ENCODE data around the gene EIF4A3.

EIF4A3 gene

DNA sequence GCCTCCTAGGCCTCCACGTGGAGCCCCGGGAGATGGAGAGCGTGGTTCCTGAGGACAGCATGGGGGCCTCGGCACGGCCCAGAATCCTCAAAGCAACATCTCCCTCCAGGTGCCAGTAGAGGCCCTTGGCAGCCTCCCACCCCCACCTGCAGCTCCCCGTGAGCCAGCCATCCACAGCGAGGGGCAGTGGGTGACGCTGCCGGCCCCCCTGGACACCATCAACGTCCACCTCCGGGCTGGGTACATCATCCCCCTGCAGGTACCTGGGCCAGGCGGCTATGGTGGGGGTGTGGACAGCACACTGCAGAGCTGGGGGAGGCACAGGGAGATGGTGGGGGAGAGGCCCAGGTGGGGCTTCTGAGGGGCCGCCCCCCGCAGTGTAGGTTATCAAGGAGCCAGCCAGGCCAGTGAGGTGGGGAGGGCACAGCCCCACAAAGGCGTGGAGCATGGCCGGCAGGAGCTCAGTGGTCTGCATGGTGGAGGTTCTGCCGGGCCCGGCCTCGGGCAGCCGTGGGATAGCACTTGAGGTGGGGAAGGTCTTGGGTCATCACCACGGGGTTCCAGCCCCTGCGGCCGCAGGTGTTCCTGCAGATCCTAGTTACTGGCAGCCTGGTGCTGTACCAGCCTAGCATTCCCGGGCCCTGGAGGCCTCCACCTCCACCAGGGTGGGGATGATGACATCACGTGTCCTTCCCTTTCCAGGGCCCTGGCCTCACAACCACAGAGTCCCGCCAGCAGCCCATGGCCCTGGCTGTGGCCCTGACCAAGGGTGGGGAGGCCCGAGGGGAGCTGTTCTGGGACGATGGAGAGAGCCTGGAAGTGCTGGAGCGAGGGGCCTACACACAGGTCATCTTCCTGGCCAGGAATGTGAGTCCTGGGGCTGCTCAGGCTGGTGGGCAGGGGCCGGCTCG, 29.2 kb downstream of the EIF4A3 start:
- Histone ChIP-seq H3K36me3 (ENCODE audit: insufficient read depth, low read length) (0 out of 2 replicates have a peak, but pooled peaks cover 3% of the 10 kb centered on the region), H3K9me3 (ENCODE audit: control insufficient read depth, insufficient read depth, low read length) (no peaks in the 10 kb centered on the region), H3K9ac (ENCODE audit: low read depth, low read length) (no peak overlapping the region), H3K4me1 (ENCODE audit: insufficient read depth, low read length) (no peaks in the 10 kb centered on the region; the same call in 1 of the 2 replicates)

GRCh38 chr17:80116921-80117380, 30.0 kb downstream of the EIF4A3 start:
- Histone ChIP-seq H3K36me3 (ENCODE audit: insufficient read depth, low read length) (0 out of 2 replicates have a peak, but pooled peaks cover 3% of the 10 kb centered on the region), H3K9me3 (ENCODE audit: control insufficient read depth, insufficient read depth, low read length) (no peaks in the 10 kb centered on the region)

GRCh38 chr17:80116276-80116920, 30.5 kb downstream of the EIF4A3 start:
- Histone ChIP-seq H3K4me1 (ENCODE audit: insufficient read depth, low read length) (no peaks in the 10 kb centered on the region; the same call in 1 of the 2 replicates), H3K36me3 (ENCODE audit: insufficient read depth, low read length) (0 out of 2 replicates have a peak, but pooled peaks cover 3% of the 10 kb centered on the region)

More at GRCh38 chr17:80116921-80117380, 30.0 kb downstream of the EIF4A3 start:
- Histone ChIP-seq H3K4me1 (ENCODE audit: insufficient read depth, low read length) (no peaks in the 10 kb centered on the region; the same call in 1 of the 2 replicates), H3K9ac (ENCODE audit: low read depth, low read length) (no peak overlapping the region)

DNA sequence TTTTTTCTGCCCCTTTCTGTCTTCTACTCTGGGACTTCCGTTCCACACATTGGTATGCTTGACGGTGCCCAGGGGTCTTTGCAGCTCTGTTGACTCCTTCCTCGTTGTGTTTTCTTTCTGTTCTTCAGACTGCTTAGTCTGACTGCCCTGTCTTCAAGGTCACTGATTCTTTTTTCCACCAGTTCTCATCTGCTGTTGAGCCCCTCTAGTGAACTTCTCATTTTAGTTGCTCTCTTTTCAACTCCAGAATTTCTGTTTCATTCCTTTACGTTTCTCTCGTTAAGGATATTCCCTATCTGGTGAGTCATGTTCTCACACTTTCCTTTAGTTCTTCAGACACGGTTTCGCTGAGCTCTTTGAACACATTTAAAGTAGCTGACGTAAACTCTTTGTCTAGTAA, 31.8 kb downstream of the EIF4A3 start:
- H3K36me3 ChIP-seq (ENCODE audit: insufficient read depth, low read length): 0 out of 2 replicates have a peak, but pooled peaks cover 3% of the 10 kb centered on the region
- no peaks in the 10 kb centered on the region; the same call in 1 of the 2 replicates for H3K4me1 ChIP-seq (ENCODE audit: insufficient read depth, low read length)
- no peak overlapping the region for H3K9ac ChIP-seq (ENCODE audit: low read depth, low read length)
- H3K9me3 ChIP-seq (ENCODE audit: control insufficient read depth, insufficient read depth, low read length): no peaks in the 10 kb centered on the region

More at GRCh38 chr17:80116276-80116920, 30.5 kb downstream of the EIF4A3 start:
- no peak overlapping the region for H3K9ac ChIP-seq (ENCODE audit: low read depth, low read length)
- no peaks in the 10 kb centered on the region for H3K9me3 ChIP-seq (ENCODE audit: control insufficient read depth, insufficient read depth, low read length)

- H3K9ac ChIP-seq (ENCODE audit: low read depth, low read length): no peak overlapping the region
- 0 out of 2 replicates have a peak, but pooled peaks cover 3% of the 10 kb centered on the region for H3K36me3 ChIP-seq (ENCODE audit: insufficient read depth, low read length)
- no peaks in the 10 kb centered on the region for H3K9me3 ChIP-seq (ENCODE audit: control insufficient read depth, insufficient read depth, low read length)
- H3K4me1 ChIP-seq (ENCODE audit: insufficient read depth, low read length): no peaks in the 10 kb centered on the region; the same call in 1 of the 2 replicates
Observed at GRCh38 chr17:80114758-80115157, 32.2 kb downstream of the EIF4A3 start.

- H3K36me3 ChIP-seq (ENCODE audit: insufficient read depth, low read length): peaks cover 3% of the 10 kb centered on the region; the same call in 1 of the 2 replicates
- no peaks in the 10 kb centered on the region; the same call in 1 of the 2 replicates for H3K4me1 ChIP-seq (ENCODE audit: insufficient read depth, low read length)
- no peaks in the 10 kb centered on the region for H3K9me3 ChIP-seq (ENCODE audit: control insufficient read depth, insufficient read depth, low read length)
- H3K9ac ChIP-seq (ENCODE audit: low read depth, low read length): no peak overlapping the region
Observed at GRCh38 chr17:80113033-80113484, 33.9 kb downstream of the EIF4A3 start.

DNA sequence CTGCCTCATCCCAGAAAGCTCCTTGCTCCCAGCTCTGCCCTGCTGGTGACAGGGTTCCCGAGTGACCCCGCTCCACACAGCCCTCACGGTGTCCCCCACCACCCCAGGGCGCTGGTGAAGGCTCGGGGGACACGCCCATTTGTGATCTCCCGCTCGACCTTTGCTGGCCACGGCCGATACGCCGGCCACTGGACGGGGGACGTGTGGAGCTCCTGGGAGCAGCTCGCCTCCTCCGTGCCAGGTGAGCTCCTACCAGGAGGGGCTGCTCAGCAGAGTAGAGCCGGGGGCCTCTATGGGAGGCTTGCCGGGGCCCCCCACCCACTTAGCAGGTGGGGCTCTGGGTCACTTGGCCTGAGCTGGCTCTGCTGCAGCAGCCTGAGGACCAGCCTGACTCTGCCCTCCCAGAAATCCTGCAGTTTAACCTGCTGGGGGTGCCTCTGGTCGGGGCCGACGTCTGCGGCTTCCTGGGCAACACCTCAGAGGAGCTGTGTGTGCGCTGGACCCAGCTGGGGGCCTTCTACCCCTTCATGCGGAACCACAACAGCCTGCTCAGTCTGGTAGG, 34.4 kb downstream of the EIF4A3 start:
- no peaks in the 10 kb centered on the region for H3K9me3 ChIP-seq (ENCODE audit: control insufficient read depth, insufficient read depth, low read length)
- peaks cover 3% of the 10 kb centered on the region; the same call in 1 of the 2 replicates for H3K36me3 ChIP-seq (ENCODE audit: insufficient read depth, low read length)
- H3K4me1 ChIP-seq (ENCODE audit: insufficient read depth, low read length): no peaks in the 10 kb centered on the region; the same call in 1 of the 2 replicates
- no peak overlapping the region for H3K9ac ChIP-seq (ENCODE audit: low read depth, low read length)

GRCh38 chr17:80111702-80112470, 35.0 kb downstream of the EIF4A3 start:
- Histone ChIP-seq H3K9ac (ENCODE audit: low read depth, low read length) (no peak overlapping the region), H3K36me3 (ENCODE audit: insufficient read depth, low read length) (peaks cover 3% of the 10 kb centered on the region; the same call in 1 of the 2 replicates), H3K4me1 (ENCODE audit: insufficient read depth, low read length) (no peaks in the 10 kb centered on the region; the same call in 1 of the 2 replicates), H3K9me3 (ENCODE audit: control insufficient read depth, insufficient read depth, low read length) (no peaks in the 10 kb centered on the region)

DNA sequence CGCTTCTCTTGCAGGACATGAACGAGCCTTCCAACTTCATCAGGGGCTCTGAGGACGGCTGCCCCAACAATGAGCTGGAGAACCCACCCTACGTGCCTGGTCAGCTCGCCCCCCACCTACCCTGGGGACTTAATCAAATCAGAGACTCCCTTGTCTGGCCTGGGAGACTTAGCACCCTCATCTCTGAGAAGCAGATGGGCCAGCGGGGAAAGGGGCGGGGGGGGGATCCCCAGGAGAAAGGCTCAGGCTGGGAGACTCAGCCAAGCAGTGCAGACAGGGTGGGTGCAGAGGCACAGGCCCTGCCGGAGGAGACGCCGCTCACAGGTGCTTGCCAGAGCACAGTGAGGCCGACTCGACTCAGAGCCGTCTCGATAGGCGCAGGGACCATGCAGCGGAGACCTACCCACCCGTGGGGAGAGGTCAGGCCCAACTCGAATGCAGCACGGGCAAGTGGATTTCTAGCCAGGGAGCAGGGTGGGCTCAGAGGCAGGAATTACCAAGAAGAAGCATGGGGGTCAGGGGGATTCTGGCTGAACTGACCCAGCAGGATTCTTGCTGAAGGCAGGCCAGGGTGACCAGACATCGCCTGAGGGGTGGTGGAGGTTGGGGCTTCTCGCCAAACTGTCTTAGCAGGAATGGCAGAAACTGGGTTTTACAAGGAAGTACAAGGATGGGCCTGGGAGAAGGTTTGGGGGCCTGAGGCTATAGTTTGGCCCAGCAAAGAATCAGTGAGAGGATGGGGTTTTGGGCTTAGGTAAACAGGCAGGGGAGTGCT, 35.8 kb downstream of the EIF4A3 start:
- Histone ChIP-seq H3K9ac (ENCODE audit: low read depth, low read length) (no peak overlapping the region), H3K36me3 (ENCODE audit: insufficient read depth, low read length) (peaks cover 3% of the 10 kb centered on the region; the same call in 1 of the 2 replicates), H3K9me3 (ENCODE audit: control insufficient read depth, insufficient read depth, low read length) (no peaks in the 10 kb centered on the region), H3K4me1 (ENCODE audit: insufficient read depth, low read length) (no peaks in the 10 kb centered on the region; the same call in 1 of the 2 replicates)

DNA sequence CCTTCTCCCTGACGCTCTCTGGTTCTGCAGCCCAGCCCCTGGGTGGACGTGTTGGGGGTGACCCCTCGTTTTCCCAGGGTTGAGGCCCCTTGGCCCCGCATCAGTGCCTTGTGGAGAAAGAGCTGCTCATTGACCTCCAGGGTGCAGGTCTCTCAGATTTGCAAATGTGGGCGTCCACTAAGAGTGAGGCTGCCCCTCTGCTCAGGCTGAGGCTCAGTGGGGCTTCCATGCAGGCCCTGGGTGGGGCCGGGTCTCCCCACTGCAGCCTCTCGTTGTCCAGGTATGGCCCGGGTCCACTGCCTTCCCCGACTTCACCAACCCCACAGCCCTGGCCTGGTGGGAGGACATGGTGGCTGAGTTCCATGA, 36.5 kb downstream of the EIF4A3 start:
- Histone ChIP-seq H3K4me1 (ENCODE audit: insufficient read depth, low read length) (no peaks in the 10 kb centered on the region; the same call in 1 of the 2 replicates), H3K36me3 (ENCODE audit: insufficient read depth, low read length) (no peaks in the 10 kb centered on the region; the same call in 1 of the 2 replicates), H3K9ac (ENCODE audit: low read depth, low read length) (no peak overlapping the region)

GRCh38 chr17:80109713-80110446, 37.0 kb downstream of the EIF4A3 start:
- no peaks in the 10 kb centered on the region; the same call in 1 of the 2 replicates for H3K36me3 ChIP-seq (ENCODE audit: insufficient read depth, low read length)
- H3K9me3 ChIP-seq (ENCODE audit: control insufficient read depth, insufficient read depth, low read length): no peaks in the 10 kb centered on the region
- H3K4me1 ChIP-seq (ENCODE audit: insufficient read depth, low read length): no peaks in the 10 kb centered on the region; the same call in 1 of the 2 replicates
- no peak overlapping the region for H3K9ac ChIP-seq (ENCODE audit: low read depth, low read length)

More for the DNA sequence above, 36.5 kb downstream of the EIF4A3 start:
- no peaks in the 10 kb centered on the region for H3K9me3 ChIP-seq (ENCODE audit: control insufficient read depth, insufficient read depth, low read length)

DNA sequence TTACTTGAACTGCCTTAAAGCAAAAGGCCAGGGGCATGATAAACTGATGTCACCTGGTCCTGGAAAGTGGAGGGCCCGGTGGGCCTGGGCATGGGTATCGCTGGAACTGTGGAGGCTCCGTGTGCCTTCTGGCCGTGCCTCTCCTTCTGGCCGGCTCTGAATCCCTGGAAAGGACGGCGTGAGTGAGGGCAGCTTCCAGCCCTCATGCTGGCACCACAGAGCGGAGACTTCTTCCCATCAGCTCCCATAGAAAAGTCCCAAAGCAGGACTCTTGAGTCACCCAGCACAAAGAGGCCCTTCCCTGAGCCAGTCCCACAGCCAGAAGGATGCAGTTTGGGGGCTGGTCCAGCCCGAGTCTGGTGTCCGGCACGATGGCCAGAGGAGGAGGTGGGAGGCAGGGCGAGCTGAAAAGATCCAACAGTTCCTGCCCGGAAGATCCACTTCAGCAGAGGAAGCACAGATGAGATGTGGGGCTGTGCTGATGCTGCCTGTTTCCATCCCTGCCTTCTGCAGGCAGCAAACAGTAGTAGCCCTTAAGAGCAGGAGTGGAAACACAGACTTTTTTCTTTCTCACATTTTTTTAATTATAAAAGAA, 37.8 kb downstream of the EIF4A3 start:
- no peaks in the 10 kb centered on the region; the same call in 1 of the 2 replicates for H3K4me1 ChIP-seq (ENCODE audit: insufficient read depth, low read length)
- H3K36me3 ChIP-seq (ENCODE audit: insufficient read depth, low read length): no peaks in the 10 kb centered on the region; the same call in 1 of the 2 replicates
- H3K9me3 ChIP-seq (ENCODE audit: control insufficient read depth, insufficient read depth, low read length): no peaks in the 10 kb centered on the region
- no peak overlapping the region for H3K9ac ChIP-seq (ENCODE audit: low read depth, low read length)

Data from ES-I3 (cell line).